HG02588 (cell line): ENCODE data around the gene SH3RF1.
"Not testable (repeated sequence)": the region's sequence is repeated elsewhere in the genome, so short reads cannot be mapped to it uniquely, and the experiment has no call there.

Experiments used
- ATAC-seq: cut with Tn5 transposase; IDR thresholded peaks from one replicate; pipeline ENCODE4 v1.9.1; 2021; ENCODE audit warnings: mild to moderate bottlenecking, moderate library complexity; ENCODE audit not compliant: unreplicated experiment

The SH3RF1 gene

DNA sequence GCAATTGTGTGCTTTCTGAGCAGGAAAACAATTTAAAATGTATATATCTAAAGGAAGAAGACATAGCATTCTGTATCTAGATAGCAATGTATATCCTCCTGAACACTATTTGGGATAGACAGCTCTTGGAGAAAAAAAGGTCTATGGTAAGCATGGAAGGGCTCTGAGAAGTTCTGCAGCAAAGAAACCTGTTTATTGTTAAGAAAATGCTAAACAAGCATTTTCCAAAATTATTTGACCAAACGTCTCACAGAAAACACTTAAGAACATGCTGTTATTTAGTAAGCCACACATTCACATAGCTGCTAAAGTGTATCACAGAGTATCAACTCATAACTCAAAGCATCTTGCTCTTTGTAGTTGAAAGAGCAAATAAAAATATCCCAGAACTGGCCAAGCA, 67.9 kb downstream of the SH3RF1 start:
- no peak for ATAC-seq

DNA sequence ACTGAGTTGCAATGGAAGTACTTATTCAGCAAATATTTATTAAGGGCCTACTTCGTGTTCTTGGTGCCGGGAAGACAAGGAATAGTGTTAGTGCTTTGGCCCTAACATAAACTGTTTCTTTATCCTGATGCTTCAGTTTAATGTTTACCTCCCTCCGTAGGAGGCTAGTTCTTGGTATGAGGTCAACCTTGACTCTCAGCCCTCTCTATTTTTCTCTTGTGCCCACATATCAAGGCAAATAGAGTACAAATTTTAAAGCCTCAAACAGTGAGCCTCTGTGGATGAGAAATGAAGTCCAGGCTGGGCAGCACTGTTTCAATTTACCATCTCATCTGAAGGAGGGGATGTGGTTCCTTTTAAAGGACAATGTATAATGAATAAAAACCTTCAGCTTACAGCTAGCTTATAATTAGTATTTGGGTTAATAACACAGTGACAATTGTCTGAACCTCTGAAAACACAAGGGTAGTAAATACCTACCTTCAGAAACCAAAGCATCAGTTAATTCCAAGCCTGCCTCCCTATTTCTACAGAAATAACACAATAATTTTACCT, 68.5 kb downstream of the SH3RF1 start:
- ATAC-seq: no peak

DNA sequence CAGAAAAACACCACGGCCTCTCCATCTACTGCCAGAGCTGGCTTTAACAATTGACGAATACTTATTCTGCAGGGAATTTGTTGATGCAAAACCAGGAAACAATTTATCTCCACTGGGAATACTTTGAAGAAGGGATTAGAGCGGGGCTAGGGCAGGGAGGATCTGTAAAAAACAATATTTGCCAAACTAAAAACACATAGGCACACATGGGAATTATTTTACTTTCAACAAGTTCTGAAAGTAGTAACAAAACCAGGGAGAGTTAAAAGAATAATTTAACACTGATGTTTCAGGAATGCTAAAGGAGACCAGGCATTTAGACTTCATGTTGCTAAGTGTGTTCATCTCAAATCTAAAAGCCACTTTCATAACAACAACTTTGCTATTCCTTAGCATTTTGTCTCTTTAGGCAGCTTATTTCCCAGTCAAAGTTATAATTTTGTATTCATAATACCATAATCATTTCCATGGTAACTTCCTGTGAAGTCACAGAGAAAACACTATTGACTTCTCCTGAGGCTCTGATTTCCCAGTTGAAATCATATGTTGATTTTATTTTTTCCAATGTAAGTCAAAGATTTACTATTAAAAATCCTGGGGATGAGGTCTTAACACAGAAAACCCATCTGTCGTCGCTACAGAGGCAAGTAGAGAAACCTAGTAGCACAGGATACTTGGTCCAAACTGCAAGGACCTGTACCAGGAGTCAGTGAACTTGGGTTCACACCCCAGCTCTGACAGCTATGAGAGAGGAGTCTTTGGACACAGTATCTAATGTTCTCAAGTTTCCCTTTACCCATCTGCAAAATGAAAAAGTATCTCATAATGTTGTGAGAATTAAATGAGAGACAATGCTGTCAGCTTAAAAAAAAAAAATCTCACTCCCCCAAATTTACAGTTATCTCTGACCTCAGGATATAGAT, 69.3 kb downstream of the SH3RF1 start:
- no peak for ATAC-seq

DNA sequence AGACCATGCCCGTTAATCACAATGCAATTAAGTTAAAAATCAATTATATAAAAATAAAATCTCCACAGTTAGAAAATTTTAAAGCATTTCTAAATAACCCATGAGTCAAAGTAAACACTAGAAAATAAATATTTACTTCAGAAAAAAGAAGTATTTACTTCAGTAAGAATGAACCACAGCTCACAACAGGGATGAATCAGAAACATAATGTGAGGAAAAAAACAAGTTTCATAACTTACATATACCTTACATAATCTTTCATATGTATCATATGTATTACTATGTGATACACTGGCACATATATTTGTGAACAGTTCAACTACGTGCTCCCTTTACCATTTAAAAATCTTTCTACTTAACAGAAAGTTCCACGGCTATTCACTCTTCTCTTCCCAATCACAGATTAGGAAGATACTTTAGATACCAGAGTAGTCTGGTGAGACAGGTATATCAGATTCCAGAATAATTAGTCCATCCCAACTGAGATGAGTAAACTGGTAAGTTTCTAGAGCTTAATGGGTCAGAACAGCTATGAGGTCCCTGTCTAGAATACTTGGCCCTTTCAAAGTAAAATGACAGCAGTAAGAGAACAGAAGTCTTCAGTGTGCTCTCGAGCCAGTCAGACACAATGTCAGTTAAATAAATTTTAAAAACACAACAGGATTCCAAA, 70.3 kb downstream of the SH3RF1 start:
- ATAC-seq: no peak

DNA sequence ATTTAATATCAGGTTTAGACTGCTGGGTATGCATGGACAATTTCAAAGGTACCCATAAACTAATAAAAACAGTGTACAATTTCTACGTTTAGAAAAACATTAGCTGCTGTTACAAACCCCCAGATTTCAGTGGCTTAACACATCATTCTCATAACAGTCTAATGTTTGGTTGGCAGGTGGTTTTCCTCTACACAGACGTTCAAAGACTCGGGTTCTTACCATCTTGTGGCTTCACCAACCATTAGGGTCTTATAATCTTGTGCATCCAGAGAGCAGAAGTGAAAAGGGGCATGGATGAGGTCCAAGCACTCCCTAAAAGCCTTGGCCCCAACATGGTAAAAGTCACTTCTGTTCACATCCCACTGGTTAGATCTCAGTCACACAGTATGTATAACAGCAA, 71.6 kb downstream of the SH3RF1 start:
- no peak for ATAC-seq

DNA sequence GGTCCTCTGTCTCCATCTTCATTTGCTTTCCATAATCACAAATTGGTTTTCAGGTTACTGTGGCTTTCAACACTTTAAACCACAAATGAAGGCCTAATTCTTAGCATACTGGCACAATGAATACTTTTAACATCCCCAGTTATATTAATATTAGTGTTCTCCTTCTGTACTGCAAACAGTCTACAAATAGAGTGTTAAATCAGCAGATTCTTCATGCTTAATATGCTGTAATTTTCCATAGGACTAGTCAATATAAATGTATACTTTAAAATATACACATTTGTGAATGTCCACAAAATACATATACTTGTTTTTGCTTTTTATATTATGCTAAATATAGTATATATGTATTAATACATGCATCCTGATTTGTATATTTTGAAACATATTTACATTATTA, 72.6 kb downstream of the SH3RF1 start:
- ATAC-seq: no peak

DNA sequence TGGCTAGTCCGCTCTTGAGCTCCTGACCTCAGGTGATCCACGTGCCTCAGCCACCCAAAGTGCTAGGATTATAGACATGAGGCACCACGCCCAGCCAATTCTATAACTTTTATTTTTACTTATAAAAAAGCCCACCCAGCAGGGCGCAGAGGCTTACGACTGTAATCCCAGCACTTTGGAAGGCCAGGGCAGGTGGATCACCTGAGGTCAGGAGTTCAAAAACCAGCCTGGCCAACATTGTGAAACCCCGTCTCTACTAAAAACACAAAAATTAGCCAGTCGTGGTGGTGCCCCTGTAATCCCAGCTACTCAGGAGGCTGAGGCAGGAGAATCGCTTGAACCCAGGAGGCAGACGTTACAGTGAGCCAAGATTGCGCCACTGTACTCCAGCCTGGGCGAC, 73.5 kb downstream of the SH3RF1 start:
- ATAC-seq: not testable (repeated sequence)

DNA sequence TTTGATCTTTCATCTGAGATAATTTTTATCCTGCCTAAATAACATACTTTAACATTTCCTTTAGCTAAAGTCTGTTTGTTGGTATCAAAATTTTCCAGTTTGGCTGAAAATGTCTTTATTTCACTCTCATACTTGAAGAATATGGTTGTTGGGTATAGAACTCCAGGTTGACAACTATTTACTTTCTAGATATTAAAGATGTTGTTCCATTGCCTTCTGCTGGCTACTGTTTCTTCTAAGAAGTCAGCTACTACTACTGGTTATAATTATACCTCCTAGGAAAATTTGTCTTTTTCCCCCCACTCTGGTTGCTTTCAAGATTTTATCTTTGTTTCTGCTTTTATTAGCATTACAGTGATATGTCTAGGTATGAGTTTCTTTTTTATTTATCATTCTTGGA, 75.7 kb downstream of the SH3RF1 start:
- ATAC-seq: no peak

DNA sequence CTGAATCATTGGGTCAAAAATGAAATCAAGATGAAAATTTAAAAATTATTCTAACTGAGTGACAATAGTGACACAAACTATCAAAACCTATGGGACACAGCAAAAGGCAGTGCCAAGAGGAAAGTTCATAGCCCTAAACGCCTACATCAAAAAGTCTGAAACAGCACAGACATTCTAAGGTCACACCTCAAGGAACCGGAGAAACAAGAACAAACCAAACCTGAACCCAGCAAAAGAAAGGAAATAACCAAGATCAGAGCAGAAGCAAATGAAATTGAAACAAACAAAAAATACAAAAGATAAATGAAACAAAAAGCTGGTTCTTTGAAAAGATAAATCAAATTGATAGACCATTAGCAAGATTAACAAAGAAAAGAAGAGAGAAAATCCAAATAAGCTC, 80.8 kb downstream of the SH3RF1 start:
- ATAC-seq: not testable (repeated sequence)

DNA sequence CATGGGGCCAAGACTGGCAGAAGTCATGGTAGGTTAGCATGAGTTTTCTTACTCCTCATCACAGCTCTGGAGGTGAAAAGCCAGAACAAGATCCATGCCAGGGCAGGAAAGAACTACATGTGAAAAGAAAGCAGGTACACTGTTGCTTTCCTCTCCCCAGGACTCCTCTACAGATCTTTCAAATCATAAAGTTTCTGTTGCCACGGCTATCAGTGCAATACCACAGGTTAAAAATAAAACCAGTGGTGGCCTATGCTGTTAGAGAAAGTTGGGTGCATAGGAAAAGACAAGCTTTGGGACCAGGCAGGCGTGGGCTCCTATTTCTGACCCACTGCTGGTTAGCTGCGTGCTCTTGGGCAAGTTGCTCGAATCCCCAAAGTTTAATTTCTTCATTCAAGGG, 81.4 kb downstream of the SH3RF1 start:
- ATAC-seq: peak; percentile 73

DNA sequence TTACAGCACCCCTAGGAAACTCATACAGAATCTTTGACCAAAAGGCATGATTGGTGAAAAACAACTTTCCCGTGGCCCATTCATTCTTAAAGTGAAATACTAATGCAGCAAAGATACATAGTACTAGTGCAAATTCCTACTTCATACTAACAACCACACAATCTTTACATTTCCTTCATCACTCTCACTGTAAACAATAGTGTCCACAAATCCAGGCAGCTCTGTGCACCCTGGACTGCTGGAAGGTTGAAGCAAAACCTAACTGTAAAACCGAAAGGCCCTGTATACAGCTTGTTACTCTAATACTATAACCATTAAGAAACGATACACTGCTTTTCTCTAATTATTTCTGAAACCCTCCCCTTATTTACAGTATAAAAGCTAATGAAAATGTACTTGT, 82.6 kb downstream of the SH3RF1 start:
- no peak for ATAC-seq

DNA sequence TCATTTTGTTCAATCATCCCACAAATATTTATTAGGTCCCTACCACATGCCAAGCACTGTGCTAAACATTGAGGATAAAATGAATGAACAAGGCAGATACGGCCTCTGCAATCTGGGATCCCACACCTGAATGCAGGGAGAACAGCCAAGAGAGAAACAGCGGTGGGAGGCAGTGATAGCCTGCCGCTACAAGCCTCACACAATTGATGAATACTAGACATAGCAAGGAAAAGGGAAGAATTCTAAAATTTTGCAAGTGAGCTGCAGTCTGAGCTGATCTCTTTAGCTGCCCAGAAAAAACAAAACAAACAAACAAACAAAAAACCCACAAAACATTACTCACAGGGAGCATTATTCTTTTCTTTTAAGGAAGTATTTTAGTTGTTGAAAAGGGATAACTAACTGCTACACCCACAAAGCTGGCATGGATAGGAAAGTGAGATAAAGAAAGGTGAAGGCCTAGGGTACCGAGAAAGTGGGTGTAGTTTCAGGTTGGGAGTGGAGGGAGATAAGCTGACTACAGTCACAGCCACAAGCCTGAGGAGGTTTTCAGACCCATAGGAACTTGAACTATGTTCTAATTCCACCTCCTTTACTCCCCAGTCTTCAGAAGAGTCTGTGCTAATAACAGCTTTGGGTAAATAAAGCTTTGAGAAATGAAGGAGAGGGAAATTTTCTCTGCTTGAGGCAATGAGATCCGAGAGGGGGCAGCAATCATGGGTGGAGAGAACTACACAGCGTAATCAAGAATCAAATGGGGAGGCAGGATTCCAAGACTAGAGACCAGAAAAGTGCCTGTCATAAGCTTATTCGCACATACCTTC, 85.4 kb downstream of the SH3RF1 start:
- no peak for ATAC-seq

DNA sequence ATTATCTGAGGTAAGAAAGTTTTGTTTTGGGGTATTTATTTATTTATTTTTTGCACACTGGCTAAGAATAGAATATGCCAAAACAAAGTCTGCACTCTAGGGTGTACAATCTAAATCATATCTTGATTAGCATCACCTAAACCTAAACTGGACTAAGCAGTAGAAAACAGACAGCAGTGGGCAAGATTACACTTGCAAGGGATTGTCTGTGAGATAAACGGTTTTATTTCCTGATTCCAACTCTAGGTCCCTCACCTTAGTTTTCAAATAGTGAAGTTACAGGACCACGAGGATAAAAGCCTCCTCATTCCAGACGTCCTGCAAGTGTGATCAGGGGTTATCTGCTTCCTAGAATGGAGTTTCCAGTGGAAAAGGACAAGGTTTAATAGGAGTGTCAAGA, 86.1 kb downstream of the SH3RF1 start:
- ATAC-seq: no peak

DNA sequence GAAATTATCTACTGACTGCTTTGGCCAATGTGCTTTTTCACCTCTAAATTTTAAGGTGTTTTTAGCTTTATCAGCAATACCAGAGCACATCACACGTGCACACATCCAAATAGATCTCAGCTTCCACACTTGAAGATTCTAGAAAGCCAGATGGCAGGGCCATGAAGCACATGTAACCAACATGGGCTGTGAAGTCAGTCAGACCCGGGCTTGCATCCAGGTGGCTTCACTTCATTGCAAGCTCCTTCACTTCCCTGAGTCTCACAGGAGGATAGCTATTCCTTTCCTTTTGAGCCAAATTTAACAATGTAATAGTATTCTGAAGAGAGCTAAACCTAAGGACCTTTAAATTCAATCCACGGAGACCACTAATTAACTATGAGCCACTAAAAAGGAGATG, 86.5 kb downstream of the SH3RF1 start:
- no peak for ATAC-seq

DNA sequence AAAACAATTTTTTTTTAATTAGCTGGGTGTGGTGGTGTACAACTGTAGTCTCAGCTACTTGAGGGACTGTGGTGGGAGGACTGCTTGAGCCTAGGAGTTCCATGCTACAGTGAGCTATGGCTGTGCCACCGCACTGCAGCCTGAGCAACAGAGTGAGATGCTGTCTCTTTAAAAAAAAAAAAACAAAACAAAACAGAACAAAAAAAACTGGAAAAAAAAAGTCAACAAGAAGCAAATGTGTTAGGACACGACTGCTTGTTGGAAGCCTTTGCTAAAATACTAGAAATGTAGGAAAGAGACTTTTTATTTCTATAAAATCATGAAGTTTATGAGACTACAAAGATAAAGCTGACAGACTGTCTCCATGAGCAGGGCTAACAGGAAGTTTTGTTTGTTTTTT, 87.2 kb downstream of the SH3RF1 start:
- no peak for ATAC-seq

DNA sequence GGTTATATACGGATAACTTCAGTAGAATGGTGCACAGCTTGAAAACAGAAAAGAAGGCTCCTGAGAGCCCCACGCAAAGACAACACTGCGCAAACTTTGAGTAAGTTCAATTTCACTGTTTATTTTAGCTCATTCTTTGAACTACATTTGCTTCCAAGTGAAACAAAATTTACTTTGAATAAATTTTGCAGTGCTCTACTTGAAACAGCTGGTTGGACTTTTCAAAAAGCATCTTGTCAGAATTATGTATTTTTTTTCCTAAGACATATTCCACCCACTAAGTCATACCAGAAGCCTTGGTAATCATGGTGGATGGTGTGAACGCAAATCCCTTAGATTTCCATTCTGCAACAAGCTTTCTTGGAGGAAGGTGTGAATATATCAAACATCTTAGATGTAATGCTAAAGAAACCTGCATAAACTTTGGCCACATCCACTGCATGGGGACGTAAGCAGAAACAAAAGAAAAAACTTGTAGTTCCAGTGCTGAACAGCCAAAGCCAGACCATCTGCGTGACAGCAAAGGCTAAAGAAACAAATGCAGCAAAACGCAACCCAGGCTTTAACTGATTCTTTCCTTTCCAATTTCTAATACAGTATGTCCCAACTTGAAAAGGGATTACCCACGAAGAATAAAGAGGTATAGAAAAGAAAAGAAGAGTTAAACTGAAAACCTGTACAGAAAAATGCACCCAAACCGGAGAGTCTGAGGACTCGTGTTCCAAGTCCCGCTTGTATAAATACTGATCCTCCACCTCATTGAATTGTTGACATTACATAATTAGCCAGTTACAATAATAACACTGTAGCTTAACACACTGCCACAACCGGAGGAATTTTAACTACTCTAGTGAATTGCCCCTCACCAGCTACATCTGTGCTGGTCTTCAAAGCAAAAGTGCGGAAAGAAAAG, 90.9 kb downstream of the SH3RF1 start:
- ATAC-seq: no peak

DNA sequence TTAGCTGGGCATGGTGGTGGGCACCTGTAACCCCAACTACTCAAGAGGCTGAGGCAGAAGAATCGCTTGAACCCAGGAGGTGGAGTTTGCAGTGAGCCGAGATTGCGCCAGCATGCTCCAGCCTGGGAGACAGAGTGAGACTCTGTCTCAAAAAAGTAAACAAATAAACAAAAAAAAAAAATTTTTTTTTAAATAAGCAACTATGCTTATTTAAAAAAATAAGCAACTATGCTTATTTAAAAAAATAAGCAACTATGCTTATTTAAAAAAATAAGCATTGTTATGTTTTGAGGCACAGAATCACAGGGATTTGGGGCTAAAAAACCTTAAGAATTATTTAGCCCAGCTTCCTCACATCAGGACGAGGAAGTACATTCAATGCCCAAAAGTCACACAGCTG, 92.7 kb downstream of the SH3RF1 start:
- not testable (repeated sequence) for ATAC-seq

DNA sequence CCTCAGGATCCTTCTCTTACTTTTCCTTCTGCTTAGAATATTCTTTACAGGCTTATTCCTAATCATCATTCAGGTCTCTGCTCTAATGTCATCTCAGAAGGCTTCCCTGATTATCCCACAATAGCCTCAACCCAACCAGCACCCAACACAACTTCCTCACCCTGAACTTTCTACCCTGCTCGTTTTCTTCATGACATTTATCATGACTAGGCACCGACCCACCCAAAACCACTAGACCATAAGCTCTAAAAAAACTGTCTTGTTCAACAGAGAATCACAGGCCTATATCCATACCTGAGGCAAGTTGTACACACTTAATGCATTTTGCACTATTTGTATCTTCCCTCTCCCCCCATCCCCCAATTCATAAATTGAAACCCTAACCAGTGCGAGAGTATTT, 95.3 kb downstream of the SH3RF1 start:
- ATAC-seq: no peak

DNA sequence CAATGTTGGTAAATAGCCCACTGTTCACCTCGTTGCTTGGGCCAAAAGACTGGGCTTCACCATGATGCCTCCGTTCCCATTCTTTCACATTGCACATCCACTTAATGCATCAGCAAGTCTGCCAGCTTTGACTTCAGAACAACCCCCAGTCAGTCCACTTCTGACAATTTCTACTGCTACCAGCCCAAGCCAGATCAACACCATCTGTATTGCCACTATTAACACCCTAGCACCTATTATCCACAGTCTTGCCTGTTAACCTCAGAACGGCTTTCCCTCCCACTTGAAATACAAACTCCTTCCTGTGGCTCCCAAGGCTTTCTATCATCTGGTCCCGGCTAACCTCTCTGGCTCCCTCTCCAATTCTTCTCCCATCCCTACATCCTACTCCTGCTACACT, 95.7 kb downstream of the SH3RF1 start:
- ATAC-seq: no peak

DNA sequence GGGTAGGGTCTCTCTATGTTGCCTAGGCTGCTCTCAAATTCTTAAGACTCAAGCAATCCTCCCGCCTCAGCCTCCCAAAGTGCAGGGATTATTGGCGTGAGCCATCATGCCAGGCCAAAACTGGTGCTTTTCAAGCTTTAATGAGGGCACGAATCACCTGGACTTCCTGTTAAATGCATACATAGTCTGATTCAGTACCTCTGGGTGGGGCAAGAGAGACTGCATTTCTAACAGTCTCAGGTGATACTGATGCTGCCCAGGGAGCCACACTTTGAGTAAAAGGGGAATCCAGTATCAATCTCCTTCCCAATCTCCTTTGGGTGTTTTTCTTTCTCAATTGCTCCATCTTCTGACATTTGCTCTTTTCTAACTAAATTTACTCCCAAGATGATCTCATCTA, 96.5 kb downstream of the SH3RF1 start:
- ATAC-seq: no peak
